LHCN-M2 (cell line): ENCODE measurements around the gene TRPM1. TPM values are rescaled to one million over a fixed set of nuclear protein-coding genes. Genes with fewer than 3 reads are reported as not detected.
"Not testable (repeated sequence)": the region's sequence is repeated elsewhere in the genome, so short reads cannot be mapped to it uniquely, and the experiment has no call there.

ENCODE experiments used
- DNase-seq: peaks from one replicate; pipeline ENCODE4 v3.0.0-alpha.2; 2012; ENCODE audit warnings: low read depth
- total RNA-seq: library from RNA; depleted of rRNA; stranded (reverse); fragments of >200 nt; gene quantifications from 2 replicates; pipeline ENCODE4 v1.2.3, GENCODE V29; 2014

The TRPM1 gene
- total RNA-seq, 1 experiment from 2014 or later, result not detected

DNA sequence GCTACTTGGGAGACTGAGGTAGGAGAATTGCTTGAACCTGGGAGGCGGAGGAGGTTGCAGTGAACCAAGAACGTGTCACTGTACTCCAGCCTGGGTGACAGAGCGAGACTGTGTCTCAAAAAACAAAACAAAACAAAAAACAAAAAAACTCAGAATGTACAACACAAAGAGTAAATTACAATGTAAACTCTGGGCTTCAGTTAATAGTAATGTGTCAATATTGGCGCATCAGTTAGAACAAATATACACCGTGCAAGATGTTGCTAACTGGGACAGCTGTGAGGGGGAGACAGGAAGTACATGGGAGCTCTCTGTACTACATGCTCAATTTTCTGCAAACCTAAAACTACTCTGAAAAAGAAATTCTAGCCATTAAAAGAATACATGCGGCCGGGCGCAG lies 23.5 kb upstream of the TRPM1 start:
- no peak for DNase-seq

DNA sequence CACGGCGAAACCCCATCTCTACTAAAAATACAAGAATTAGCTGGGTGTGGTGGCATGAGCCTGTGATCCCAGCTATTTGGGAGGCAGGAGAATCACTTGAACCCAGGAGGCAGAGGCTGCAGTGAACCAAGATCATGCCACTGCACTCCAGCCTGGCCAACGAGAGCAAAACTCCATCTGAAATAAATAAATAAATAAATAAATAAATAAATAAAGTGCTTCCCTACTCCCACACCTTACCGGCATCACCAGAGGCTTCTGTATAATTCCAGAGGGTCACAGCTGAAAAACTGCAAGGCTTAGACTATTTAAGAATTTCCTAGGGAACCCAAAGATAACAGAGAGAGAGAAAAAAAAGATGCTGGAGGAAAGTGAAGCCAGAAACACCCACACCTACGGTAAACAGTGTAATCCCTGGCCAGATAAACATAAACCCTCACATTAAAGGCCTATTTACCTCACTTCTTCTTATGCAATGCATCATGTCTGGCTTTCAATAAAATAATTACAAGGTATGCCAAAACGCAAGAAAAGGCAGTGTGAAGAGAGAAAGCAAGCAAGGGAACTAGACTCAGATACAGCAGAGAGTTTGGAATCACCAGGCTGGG lies 15.0 kb upstream of the TRPM1 start:
- DNase-seq, result no peak

DNA sequence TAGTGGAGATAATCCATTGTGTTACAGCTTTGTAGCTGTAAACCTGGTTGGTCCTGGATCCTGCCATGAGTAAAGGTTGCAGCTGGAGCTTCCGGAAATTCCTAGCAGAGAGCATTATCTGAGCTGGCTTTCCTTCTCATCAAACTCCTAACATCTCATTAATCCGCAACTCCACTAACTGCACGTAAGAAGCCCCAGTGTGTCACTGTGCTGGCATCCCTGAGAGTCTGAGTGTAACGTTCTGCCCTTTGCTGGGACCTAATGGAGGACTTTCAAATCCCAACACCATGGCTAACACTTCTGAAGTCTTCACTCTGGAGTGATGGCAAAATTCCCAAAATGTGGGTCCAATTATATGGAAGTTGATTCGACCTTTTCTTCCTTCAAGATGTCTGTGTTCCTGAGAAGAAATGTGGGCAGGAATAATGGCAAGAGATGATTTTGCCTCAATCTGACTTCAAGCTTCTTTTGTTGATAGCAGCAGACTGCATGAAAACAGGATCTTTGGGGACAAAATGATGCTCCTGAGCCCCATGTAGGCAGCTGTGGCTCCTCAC lies 9.6 kb upstream of the TRPM1 start:
- DNase-seq, result no peak

DNA sequence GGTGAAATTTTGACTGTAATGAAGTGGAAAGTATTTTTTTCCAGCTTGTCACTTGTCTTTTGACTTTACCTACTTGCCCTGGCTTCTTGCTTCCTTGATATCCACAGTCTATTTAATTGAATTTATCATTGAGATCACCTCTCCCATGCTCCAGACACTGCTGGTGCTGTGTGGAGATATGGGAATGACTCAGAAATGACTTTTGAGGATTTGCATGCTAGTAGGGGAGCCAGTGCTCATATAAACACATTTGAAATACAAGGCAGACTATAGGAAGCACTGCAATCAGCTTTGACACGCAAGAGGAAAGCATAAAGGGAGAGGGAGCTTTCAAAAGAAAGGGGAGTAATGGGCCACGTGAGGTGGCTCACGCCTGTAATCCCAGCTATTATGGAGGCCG lies 7.3 kb upstream of the TRPM1 start:
- no peak for DNase-seq

DNA sequence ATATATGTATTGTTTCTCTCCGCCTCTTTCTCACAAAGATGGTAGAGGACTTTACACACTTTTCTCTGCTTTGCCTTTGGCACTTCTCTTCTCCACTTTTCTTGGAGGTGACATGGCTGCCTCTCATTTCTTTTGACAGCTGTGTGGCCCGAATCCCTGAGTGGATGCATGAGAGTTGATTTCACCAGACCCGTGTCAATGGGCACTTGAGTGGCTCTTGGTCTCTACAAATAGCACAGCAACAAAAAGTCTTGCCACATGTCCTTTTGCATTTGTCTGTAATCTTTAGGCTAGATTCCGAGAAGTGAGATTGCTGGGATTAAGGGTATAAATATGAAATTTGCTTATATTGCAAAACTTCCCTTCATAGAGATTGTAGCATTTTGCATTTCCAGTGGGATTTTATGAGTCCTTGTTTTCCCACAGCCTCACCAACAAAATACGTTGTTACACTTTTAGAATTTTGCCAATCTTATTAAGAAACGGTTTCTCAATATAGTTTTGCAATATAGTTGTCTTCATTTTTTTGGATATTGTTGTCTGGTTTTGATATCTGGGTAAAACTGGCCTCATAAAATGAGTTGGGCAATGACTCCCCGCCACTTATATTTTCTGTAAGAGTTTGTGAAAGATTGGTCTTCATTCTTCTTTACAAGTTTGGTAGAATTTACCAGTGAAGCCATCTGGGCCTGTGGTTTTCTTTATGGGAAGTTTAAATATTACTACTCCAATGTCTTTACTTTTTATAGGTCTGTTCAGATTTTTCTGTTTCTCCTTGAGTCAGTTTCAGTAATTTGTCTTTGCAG lies 5.2 kb upstream of the TRPM1 start:
- no peak for DNase-seq

DNA sequence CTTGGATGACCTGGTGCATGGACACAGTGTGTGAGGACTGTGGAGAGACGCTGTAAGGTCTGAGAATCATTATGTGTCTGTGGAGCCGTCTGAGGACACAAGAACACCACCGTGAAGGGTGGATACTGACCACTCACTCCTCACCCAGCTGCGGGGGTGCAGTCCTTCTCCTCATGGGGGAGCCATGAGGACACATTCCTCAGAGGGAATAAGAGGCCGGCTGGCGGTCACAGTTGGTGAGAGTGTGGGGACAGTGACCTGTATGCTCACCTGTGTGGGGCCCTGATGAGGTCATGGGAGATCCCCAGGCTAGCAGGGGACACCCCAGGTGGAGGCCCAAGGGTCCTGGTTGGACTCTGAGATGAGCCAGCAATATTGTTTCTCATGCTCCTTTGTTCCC lies 2.5 kb upstream of the TRPM1 start:
- DNase-seq, result no peak

DNA sequence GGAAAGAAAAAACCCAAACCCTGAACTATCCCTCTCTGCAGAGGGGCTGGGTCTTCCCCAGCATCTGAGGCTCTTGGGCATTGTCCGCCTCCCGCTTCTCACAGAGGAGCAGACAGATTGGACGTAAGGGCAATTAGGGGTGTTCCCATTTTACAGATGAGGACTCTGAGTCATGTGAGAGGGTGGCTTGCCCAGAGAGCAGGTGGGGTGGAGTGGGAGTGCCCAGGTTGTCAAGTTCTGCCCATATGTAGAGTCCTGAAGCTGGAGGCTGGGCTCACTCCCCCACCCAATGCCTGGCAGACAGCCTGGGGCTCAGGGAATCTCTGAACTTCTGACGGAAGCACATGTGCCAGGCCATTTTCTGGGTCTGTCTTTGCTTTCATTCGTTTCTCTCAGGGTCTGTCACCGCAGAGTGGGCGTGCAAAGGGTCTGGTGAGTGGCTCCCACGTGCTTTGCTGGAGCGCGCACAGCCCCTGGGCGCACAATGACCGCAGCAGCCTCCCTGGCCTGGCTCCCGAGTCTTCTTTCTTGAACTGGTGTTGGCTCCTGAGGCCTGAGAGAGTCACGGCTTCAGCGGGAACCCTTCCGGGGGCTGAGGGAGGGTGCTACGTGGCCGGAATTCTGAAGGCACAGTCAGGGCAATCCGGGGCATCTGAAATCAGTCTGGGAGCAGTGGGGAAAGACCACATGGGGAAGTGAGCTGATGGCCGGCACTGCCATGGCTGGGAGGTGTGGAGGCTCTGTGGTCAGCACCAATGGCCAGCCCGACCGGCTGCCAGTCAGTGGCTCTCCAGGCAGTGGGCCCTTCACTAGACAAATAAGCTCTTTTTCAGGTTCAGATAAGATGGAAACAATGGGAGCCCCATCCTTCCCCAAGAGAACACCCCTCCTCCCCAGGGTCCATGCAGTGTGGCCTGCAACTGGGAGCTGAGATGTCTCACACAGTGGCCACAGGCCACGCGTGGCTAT lies 1.1 kb upstream of the TRPM1 start:
- no peak for DNase-seq

DNA sequence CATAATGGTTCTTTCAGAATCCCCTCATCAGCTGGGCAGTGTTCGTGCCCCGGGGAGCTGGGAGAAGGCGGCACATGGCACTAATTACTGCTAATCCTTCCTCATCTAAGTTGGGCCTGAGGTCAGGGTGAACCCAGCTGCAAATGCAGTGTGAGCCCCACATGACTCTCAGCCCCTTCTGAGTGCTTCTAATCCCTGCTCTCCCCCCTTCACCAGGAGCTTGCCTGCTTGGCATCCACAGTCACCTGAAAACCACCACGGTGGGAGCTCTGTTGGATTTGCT lies 455 bp upstream of the TRPM1 start:
- DNase-seq, result no peak

DNA sequence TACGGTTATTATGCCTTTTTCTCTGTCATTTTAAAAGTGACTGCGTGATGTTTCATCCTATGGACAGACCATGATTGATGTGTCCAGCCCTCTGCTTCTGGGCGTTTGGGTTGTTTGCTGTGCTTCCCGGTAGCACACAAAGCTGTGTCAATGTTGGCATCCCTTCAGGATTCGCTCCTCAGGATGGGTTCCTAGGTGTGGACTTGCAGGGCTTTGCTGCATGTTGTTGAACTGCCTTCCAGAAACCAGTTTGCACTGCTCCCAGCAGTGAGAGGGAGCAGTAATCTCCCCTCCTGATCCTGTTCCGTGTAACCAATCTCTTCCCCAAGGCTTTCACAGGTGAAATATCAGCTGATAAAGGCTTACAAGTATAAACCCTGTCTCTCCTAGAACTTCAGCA lies 787 bp downstream of the TRPM1 start:
- DNase-seq, result no peak

DNA sequence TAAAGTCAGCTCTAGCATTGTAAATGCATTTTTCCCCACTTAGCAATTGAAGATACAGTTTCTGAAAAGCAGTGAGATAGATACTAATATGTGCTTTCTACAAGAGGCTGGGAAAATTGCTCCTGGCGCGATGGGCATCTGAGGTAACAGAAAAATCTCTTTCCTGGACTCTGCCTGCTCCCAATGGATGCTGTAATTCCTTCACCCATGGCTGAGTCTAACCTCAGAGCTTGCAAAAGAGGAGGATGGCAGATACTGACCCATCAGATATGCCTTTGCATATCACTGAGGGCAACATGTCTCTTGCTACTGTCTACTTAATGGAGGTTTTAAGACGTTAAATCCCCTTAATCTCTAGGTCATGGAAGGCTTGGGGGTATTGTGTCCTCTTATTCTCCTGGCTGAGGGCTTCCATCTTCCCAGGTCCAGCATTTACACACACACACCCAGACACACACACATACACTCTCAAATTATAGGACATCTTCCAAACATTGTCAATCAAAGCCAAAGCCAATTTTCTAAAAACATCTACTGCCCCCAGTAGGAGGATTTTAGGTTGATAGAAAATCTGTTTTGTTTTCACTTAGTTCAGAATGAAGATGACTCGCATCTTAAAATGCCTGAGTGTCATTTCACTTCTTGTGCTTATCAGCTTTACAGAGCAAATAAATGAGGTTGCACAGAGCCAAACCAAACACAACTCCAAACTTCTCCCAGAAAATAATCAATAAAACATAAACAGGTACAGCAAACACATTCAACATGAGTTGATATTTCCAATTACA lies 2.4 kb downstream of the TRPM1 start:
- DNase-seq, result no peak

DNA sequence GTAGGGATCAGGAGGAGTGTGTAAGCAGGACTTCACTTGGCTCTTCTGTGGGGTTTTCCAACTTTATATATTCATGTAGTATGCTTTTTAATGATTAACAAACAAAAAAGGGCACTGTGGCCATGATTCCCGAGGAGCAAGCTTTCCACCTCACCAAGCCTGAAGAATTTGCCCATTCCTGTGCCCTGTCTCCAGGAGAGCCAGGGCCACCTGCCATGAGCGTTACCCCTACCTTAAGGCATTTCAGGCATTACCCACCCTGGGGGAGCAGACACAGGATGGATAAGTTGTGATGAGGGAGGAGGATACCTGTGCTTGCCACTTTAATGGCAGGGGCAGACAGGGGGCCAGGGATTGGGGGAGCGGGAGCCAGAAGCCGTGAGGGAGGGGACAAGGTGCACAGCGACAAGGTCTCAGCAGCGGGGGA lies 3.0 kb downstream of the TRPM1 start:
- no peak for DNase-seq

DNA sequence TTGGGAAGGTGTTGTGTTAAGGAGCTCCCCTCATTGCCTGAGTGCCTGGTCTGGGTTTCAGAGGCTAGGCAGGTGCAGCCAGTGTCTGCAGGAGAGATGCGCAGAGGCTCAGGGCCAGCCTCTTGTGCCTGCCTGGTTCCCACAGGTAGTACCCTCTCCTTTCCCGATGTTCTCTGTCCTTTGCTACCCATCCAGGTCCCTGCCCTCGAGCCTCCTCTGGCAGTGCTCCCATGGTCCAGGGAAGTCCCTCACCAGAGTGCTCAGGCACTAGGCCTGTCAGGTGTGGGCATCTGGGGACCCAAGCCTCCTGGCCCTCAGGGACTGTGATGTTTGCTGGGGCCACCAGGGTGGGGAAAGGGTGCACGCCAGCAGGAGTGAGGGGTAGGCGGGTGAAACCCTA lies 5.0 kb downstream of the TRPM1 start:
- DNase-seq, result no peak

DNA sequence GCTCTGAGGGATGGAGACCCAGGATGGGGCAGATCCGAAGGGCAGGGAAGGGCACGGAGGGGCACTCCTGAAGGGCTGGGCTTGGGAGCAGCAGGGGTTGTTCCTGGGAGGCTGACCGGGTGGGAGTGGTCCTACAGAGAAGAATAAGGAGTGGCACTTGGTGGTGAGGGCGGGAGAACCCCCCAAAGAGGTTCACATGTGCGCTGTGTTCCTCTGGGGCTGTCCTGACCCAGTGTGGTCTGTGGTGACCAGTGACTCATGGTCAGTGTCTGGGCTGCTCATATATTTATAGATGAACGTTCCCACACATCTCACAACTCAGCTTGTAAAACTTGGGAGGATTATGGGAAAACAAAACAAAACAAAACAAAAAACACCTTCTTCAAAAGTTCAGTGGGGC lies 10.0 kb downstream of the TRPM1 start:
- peak; percentile 54 for DNase-seq

DNA sequence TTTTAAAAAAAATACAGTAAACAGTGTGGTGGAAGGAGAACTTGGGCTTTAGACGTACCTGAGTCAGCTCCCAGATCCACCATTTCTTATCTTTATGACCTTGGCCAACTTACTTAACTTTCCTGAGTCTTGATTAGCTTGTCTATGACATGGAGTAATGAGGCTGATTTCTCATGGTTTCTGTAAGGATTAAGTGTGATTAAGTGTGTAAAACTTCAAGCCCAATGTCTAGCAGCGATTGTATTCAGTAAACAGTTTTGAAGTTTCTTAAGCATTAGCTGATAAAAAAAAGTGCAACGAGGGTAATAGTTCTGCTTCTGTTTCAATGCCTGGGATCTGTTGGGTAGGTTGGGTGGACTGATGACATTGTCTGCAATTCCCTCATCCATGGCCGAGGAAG lies 10.8 kb downstream of the TRPM1 start:
- no peak for DNase-seq

DNA sequence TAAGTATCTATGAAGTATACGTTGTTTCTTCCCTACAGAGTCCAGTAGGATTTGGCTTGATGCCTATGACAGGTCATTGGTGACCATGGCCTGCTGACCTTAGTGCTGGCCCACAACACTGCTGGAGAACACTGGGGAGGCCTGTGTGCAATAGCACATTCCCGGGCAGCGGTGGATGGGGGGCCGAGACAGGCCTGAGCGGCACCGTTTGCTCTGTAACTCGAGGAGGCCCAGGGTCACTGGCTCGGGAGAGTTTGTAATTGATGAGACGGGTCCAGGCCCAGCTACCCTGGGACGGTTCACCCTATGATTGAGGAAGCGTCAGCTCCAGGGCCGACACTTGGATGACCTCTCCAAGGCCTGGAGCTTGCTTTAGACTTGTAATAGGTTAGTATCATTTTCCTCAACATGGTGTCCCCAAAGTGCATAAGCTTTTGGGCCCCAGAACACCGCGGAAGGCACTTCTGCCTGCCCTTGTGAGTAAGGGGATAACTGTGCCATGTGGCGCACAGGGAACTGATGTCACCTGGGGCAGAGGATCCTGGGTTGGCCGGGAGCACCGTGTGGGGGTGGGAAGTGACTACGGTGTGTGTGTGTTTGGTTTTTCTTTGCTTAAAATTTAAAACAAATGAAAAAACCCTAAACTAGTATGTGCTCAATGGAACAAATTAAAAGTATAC lies 12.0 kb downstream of the TRPM1 start:
- DNase-seq, result no peak

DNA sequence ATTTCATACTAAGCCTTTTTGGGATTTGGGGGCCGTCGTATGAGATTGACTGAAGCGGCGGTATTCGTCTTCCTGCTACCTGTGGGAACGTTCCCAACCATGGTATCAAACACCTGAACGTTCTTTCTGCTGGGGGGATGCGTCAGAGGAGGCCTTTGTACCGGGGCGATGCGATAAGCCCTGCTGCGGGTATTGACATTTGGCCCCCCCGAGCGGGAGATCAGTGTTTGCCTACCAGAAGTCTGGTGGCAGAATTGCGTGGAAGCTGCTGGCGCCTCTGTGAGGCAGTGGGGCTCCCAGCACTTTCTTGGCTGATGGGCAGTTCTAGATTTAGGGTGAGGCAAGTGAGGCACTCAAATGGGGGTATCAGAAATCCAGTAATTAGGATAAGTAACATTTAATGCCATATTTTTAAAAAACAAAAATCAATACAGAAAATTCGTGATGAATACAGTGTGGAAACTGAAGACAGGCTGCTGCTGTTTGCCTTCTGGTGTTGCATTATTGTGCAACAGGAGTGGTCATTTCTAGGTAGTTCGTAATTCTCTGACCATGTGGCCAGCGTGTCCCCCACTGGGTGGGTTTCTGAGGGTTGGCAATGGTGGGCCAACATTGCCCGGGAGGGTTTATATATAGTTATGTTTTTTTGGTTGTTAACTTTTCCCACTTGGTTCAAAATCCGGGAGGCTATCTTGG lies 12.7 kb downstream of the TRPM1 start:
- no peak for DNase-seq

DNA sequence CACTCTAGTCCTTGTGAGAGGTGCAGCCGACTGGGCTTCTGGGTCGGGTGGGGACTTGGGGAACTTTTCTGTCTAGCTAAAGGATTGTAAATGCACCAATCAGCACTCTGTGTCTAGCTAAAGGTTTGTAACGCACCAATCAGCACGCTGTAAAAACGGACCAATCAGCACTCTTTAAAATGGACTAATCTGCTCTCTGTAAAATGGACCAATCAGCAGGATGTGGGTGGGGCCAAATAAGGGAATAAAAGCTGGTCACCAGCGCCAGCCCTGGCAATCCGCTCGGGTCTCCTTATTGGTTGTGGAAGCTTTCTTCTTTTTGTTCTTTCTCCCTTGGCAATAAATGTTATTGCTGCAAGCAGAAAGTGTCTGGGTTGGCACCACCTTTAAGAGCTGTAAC lies 13.5 kb downstream of the TRPM1 start:
- DNase-seq, result not testable (repeated sequence)

DNA sequence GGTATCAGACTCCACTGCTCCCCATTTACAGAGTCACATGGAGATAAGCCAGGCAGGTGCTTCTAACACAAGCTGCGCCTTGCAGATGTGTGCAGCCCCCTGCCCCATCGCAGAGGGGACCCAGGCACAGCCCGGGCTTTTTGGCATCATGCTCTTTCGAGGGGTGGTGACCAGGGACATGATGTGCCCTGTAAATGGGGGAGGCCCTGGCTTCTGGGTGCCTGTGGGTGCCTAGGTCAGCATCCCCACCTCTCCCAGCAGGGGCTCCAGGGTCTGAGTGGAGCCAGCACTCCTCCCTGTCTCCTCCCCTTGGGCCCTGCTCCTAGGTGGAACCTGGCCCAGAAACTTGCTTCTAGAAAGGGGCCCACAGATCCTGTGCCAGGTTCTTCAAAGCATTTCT lies 15.2 kb downstream of the TRPM1 start:
- no peak for DNase-seq

DNA sequence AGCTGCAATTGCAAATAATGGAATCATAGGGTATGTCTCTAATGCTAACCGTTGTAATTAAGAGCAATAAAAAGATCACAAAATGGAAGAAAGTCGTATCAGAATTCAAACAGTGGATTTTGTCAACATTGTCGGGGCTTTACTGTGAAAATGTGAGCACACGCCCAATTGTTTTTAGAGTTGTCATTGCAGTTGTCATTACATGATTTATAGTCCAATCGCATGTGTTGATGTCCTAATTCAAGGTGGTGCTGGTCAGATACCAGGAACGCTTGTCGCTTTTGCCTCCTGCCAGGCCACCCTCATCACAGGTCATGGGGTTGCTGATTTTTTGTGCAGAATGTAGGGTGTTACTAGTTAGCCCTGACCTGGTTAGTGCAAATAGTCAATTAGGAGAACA lies 16.2 kb downstream of the TRPM1 start:
- DNase-seq, result no peak

DNA sequence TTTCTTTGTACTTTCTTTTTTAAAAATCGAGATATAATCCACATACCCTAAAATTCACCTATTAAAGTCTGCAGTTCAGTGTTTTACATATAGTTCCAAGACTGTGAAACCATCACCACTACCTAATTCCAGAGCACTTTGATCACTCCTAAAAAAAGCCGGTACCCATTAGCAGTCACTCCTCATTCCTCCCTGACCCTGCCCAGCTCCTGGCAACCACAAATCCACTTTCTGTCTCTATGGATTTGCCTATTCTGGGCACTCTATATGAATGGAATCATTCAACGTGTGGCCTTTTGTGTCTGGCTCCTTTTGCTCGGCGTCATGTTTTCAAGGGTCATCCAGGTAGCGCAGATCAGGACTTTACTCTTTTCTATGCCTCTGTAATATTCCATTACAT lies 17.3 kb downstream of the TRPM1 start:
- DNase-seq, result no peak
